Spleen (tissue), 11 donors: ENCODE data around the gene BAG2. TPM values are rescaled to one million over a fixed set of nuclear protein-coding genes. Genes with fewer than 3 reads are reported as not detected.

Source experiments
- DNase-seq: peaks from one replicate; pipeline ENCODE4 v3.0.0-alpha.2; 2020
- H3K27ac ChIP-seq, 8 donors: fragments of 200-600 bp; sonication (generic) in 7 of 8; 1 replicate in 4 of 8; 2 replicates in 4 of 8; pipeline versions ENCODE4 v1.5.0 to v1.8.0; 2016 to 2021; ENCODE audit warnings: inconsistent platforms in 4 of 8, mild to moderate bottlenecking in 4 of 8, moderate library complexity in 1 of 8
- H3K27me3 ChIP-seq, 7 donors: fragments of 200-600 bp; sonication (generic) in 6 of 7; replicated peaks in 1 of 7; 1 replicate in 4 of 7; 2 replicates in 3 of 7; pipeline versions ENCODE4 v1.5.0 to v1.8.0; 2016 to 2021; ENCODE audit warnings: inconsistent platforms in 3 of 7, mild to moderate bottlenecking in 1 of 7
- H3K36me3 ChIP-seq, 6 donors: fragments of 200-600 bp; sonication (generic) in 5 of 6; 1 replicate in 4 of 6; 2 replicates in 2 of 6; pipeline versions ENCODE4 v1.5.0 to v1.8.0; 2016 to 2021; ENCODE audit warnings: inconsistent platforms in 2 of 6
- H3K4me1 ChIP-seq, 6 donors: fragments of 200-600 bp; sonication (generic) in 5 of 6; 1 replicate in 3 of 6; 2 replicates in 3 of 6; pipeline versions ENCODE4 v1.5.0 to v1.8.0; 2016 to 2021; ENCODE audit warnings: inconsistent platforms in 3 of 6
- H3K4me3 ChIP-seq, 8 donors: fragments of 200-600 bp; sonication (generic) in 7 of 8; 1 replicate in 4 of 8; 2 replicates in 4 of 8; pipeline versions ENCODE4 v1.5.0 to v1.8.0; 2016 to 2021; ENCODE audit warnings: inconsistent platforms in 4 of 8, mild to moderate bottlenecking in 4 of 8, moderate library complexity in 2 of 8
- H3K9me3 ChIP-seq, 8 donors: fragments of 200-600 bp; sonication (generic) in 7 of 8; 1 replicate in 4 of 8; 2 replicates in 4 of 8; pipeline versions ENCODE4 v1.5.0 to v1.8.0; 2016 to 2021; ENCODE audit warnings: inconsistent platforms in 4 of 8
- POLR2A ChIP-seq, 3 donors: fragments of 450-650 bp; IDR thresholded peaks; one replicate each; pipeline ENCODE4 v1.5.1; 2017; ENCODE audit warnings: antibody characterized with exemption in 3 of 3, mild to moderate bottlenecking in 1 of 3
- POLR2AphosphoS5 ChIP-seq, 3 donors: sonication (generic); formaldehyde crosslinking; IDR thresholded peaks; one replicate each; pipeline ENCODE4 v1.5.1; 2017; ENCODE audit warnings: antibody characterized with exemption in 3 of 3
- WGBS, 5 donors: extraction: QIAGEN DNeasy Blood & Tissue Kit in 3 of 5; methylation state at CpG; one replicate each; pipeline versions ENCODE4 v1.1.5 to v1.1.7; 2013 to 2018; 5-methylcytosine and 5-hydroxymethylcytosine counted together
- intact Hi-C: fragments of 100-400 bp; cut with DNase I; formaldehyde crosslinking; loops from one replicate; pipeline ENCODE4 v1.15.0; 2023; ENCODE audit warnings: low total_unique reads
- polyA plus RNA-seq, 3 donors: library from polyadenylated mRNA; stranded (reverse); fragments of 200-250 nt; gene quantifications; one replicate each; pipeline ENCODE4 v1.2.1, GENCODE V29; 2013
- total RNA-seq, 7 donors: library from RNA; depleted of rRNA in 3 of 7; stranded (reverse); fragments of >200 nt in 3 of 7; fragmentation: NEBNext Ultra II Directional in 4 of 7; extraction: Animal tissue kit (Norgen Biotek cat#: 25700) in 4 of 7; gene quantifications; one replicate each; pipeline versions ENCODE4 v1.1.0 to v1.2.1, GENCODE V29; 2016 to 2021
- TF ChIP-seq, protein P1 (sequence below), 11 experiments: fragments of 200-600 bp in 7 of 11; fragments of 450-650 bp in 4 of 11; sonication (generic) in 4 of 11; IDR thresholded peaks in 8 of 11; conservative IDR thresholded peaks in 3 of 11; 1 replicate in 7 of 11; 2 replicates in 4 of 11; pipeline versions ENCODE4 v1.4.0 to v1.8.0; 2016 to 2021; ENCODE audit warnings: antibody characterized with exemption in 11 of 11, inconsistent platforms in 4 of 11, mild to moderate bottlenecking in 1 of 11
- donor health status: healthy with polysubstance abuse.
- donor health status: DM: no; HTN: no; CAD: no; lungs with moderate emphysema.
- donor health status: DM: no; HTN: no; CAD: no.
- donor health status: Bipolar disorder and iron deficiency.
- donor health status: healthy.
- donor health status: DM: no; HTN: no; CAD: no.
- donor health status: DM: yes; HTN: yes; CAD: no.

BAG2 gene
- total and polyA plus RNA-seq, 10 donors, result 0.98 to 3.8 (median 2.0) TPM

DNA sequence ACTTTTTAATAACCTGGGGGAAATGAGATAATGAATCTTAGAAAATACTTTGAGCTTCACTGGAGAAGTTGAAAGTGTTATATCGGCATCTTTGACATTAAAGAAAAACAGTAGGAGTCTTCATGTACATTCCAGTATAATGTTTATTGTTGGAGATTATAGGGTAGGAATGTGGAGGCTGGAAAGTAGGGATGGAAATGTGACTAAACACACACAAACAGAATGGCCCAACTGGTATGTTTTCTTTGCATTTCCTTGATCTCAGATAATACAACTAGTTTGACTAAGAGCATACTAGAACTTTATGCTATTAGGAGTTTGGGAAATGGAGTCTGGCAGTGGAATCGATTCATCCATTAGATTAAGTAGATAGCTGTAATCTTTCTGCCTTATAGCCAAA is 10.1 kb upstream of the BAG2 start:
- no peak for DNase-seq
- H3K4me1 ChIP-seq, result no peaks in the 10 kb centered on the region
- TF ChIP-seq POLR2A (IDR thresholded peaks at IDR 0.05), result no peak
- TF ChIP-seq POLR2AphosphoS5 (IDR thresholded peaks at IDR 0.05), result no peak
- TF ChIP-seq, protein P1, sequence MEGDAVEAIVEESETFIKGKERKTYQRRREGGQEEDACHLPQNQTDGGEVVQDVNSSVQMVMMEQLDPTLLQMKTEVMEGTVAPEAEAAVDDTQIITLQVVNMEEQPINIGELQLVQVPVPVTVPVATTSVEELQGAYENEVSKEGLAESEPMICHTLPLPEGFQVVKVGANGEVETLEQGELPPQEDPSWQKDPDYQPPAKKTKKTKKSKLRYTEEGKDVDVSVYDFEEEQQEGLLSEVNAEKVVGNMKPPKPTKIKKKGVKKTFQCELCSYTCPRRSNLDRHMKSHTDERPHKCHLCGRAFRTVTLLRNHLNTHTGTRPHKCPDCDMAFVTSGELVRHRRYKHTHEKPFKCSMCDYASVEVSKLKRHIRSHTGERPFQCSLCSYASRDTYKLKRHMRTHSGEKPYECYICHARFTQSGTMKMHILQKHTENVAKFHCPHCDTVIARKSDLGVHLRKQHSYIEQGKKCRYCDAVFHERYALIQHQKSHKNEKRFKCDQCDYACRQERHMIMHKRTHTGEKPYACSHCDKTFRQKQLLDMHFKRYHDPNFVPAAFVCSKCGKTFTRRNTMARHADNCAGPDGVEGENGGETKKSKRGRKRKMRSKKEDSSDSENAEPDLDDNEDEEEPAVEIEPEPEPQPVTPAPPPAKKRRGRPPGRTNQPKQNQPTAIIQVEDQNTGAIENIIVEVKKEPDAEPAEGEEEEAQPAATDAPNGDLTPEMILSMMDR (IDR thresholded peaks at IDR 0.05 in 8 of 11, conservative IDR thresholded peaks at IDR 0.05 in 3 of 11), result no peak
- no peak overlapping the region for H3K4me3 ChIP-seq
- peaks cover 0 to 18% (median 15%) of the 10 kb centered on the region in 8 donors for H3K9me3 ChIP-seq
- no peak overlapping the region for H3K27ac ChIP-seq
- H3K36me3 ChIP-seq, result peaks cover 0 to 86% (median 30%) of the 10 kb centered on the region in 6 donors
- WGBS, 5 donors, result 94 to 100% (median 98%) methylated on average over 2 of the region's 2 CpGs
- intact Hi-C loops, result no loop called here
- no peaks in the 10 kb centered on the region for H3K27me3 ChIP-seq

DNA sequence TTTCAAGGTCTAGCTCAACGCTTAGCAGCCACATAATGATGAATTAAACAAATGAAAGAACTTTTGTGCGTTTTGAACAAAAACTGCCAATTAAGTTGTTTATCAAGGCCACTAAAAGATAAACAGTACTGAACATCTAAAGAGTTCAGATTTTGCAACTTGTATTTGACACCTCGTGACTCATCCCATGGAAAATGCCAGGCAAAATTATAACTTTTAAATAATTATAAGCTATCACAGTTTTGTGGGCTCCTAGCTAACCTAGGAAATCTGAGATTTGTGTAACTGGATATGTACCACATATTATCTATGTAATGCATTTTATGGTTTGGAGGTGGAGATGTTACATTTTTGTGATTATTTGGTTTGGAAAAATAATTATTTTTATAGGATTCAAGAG is 9.6 kb upstream of the BAG2 start:
- WGBS, 5 donors, result 84 to 92% (median 90%) methylated on average over 3 of the region's 3 CpGs
- intact Hi-C loops, result no loop called here
- peaks cover 0 to 86% (median 30%) of the 10 kb centered on the region in 6 donors for H3K36me3 ChIP-seq
- peaks cover 0 to 18% (median 15%) of the 10 kb centered on the region in 8 donors for H3K9me3 ChIP-seq
- TF ChIP-seq, protein P1 (IDR thresholded peaks at IDR 0.05 in 8 of 11, conservative IDR thresholded peaks at IDR 0.05 in 3 of 11), result no peak
- no peak for TF ChIP-seq POLR2AphosphoS5 (IDR thresholded peaks at IDR 0.05)
- TF ChIP-seq POLR2A (IDR thresholded peaks at IDR 0.05), result no peak
- H3K27me3 ChIP-seq, result no peaks in the 10 kb centered on the region
- H3K27ac ChIP-seq, result no peak overlapping the region
- H3K4me3 ChIP-seq, result no peak overlapping the region
- no peak for DNase-seq
- H3K4me1 ChIP-seq, result no peaks in the 10 kb centered on the region

DNA sequence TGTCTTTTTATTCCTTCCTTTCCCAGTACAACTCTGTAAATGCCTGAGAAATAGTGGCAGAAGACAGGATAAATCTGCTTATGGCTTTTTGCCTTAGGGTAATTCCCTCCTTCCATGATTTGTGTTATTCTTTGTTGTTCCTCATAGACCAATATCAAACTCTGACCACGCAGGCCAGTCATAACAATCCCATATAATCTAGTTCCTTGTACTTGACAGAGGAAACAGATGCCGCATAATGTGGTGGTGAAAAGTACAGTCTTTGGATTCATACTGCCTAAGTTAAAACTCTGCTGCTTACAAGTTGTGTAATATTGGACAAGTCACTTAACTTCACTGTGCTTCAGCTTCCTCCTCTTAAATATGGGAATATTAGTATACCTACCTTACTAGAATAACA is 8.2 kb upstream of the BAG2 start:
- Histone ChIP-seq H3K27me3 (no peaks in the 10 kb centered on the region), H3K4me3 (no peak overlapping the region), H3K27ac (no peak overlapping the region), H3K36me3 (peaks cover 0 to 86% (median 30%) of the 10 kb centered on the region in 6 donors), H3K9me3 (peaks cover 0 to 18% (median 15%) of the 10 kb centered on the region in 8 donors), H3K4me1 (no peaks in the 10 kb centered on the region)
- TF ChIP-seq POLR2AphosphoS5 (IDR thresholded peaks at IDR 0.05) (no peak), POLR2A (IDR thresholded peaks at IDR 0.05) (no peak)
- TF ChIP-seq, protein P1 (IDR thresholded peaks at IDR 0.05 in 8 of 11, conservative IDR thresholded peaks at IDR 0.05 in 3 of 11), result no peak
- DNase-seq, result no peak
- intact Hi-C loops, result no loop called here
- WGBS, 5 donors, result 69 to 96% (median 81%) methylated on average over 2 of the region's 2 CpGs

DNA sequence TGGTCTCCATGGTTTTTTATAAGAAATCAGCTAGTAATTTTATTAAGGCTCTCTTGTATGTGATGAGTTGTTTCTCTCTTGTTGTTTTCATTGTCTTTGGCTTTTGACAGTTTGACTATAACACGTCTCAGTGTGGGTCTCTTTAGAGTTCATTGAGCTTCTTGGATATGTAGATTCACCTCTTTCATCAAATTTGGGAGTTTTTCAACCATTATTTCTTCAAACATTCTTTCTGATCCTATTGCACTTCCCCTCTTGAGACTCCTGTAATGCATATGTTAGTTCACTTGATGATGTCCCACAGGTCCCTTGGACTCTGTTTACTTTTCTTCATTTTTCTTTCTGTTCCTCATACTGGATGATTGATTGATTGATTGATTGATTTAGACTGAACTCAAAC is 7.0 kb upstream of the BAG2 start:
- H3K4me3 ChIP-seq, result no peak overlapping the region
- peaks cover 0 to 82% (median 30%) of the 10 kb centered on the region in 6 donors for H3K36me3 ChIP-seq
- H3K4me1 ChIP-seq, result no peaks in the 10 kb centered on the region
- no peak overlapping the region for H3K27ac ChIP-seq
- WGBS, 5 donors, result 91 to 97% (median 92%) methylated on average over 1 of the region's 1 CpG
- DNase-seq, result no peak
- intact Hi-C loops, result no loop called here
- TF ChIP-seq POLR2AphosphoS5 (IDR thresholded peaks at IDR 0.05) (no peak), POLR2A (IDR thresholded peaks at IDR 0.05) (no peak)
- TF ChIP-seq, protein P1 (IDR thresholded peaks at IDR 0.05 in 8 of 11, conservative IDR thresholded peaks at IDR 0.05 in 3 of 11), result no peak
- no peaks in the 10 kb centered on the region for H3K27me3 ChIP-seq
- H3K9me3 ChIP-seq, result peaks cover 0 to 18% (median 15%) of the 10 kb centered on the region in 8 donors
